Gastrocnemius medialis (tissue), 4 donors: ENCODE measurements around the gene LCN10. TPM values are rescaled to one million over a fixed set of nuclear protein-coding genes. Genes with fewer than 3 reads are reported as not detected.
A peak's percentile ranks its signal among the peaks of the same experiment; 100 is the strongest.
"Not testable (repeated sequence)": the region's sequence is repeated elsewhere in the genome, so short reads cannot be mapped to it uniquely, and the experiment has no call there.

Experiments
- ATAC-seq, 2 donors: fragments of 150-250 bp; one replicate each; pipeline ENCODE4 v1.9.1; 2016
- DNase-seq, 2 donors: peaks; one replicate each; pipeline ENCODE4 v3.0.0-alpha.2; 2019
- H3K27ac ChIP-seq, 4 donors: fragments of 200-600 bp; sonication (generic); 1 replicate in 1 of 4; 2 replicates in 3 of 4; pipeline ENCODE4 v1.5.1; 2016 to 2018; ENCODE audit warnings: mild to moderate bottlenecking in 2 of 4, moderate library complexity in 1 of 4
- H3K27me3 ChIP-seq, 3 donors: fragments of 200-600 bp; sonication (generic) in 2 of 3; 1 replicate in 1 of 3; 2 replicates in 2 of 3; pipeline versions ENCODE4 v1.5.1 to v1.6.0; 2016 to 2019; ENCODE audit warnings: mild to moderate bottlenecking in 1 of 3, moderate library complexity in 1 of 3
- H3K36me3 ChIP-seq, 2 donors: fragments of 200-600 bp; sonication (generic) in 1 of 2; one replicate each; pipeline ENCODE4 v1.5.1; 2017 to 2018
- H3K4me1 ChIP-seq, 2 donors: fragments of 200-600 bp; sonication (generic) in 1 of 2; one replicate each; pipeline ENCODE4 v1.5.1; 2016 to 2017; ENCODE audit warnings: mild to moderate bottlenecking in 2 of 2
- H3K4me3 ChIP-seq, 4 donors: fragments of 200-600 bp; sonication (generic) in 3 of 4; 1 replicate in 1 of 4; 2 replicates in 3 of 4; pipeline ENCODE4 v1.5.1; 2016 to 2019; ENCODE audit warnings: mild to moderate bottlenecking in 2 of 4
- H3K9me3 ChIP-seq, 3 donors: fragments of 200-600 bp; sonication (generic) in 2 of 3; 1 replicate in 1 of 3; 2 replicates in 2 of 3; pipeline ENCODE4 v1.5.1; 2016 to 2019
- POLR2A ChIP-seq, 2 donors: fragments of 450-650 bp; IDR thresholded peaks; one replicate each; pipeline ENCODE4 v1.6.1; 2017; ENCODE audit warnings: antibody characterized with exemption in 2 of 2, mild to moderate bottlenecking in 2 of 2, moderate library complexity in 2 of 2
- in situ Hi-C, 4 donors: fragments of 200-750 bp; cut with MboI; loops; one replicate each; pipeline versions ENCODE4 v1.15.0 to v1.8.0; 2017; ENCODE audit warnings: low sequenced_read_pairs in 4 of 4
- intact Hi-C: fragments of 100-400 bp; cut with DNase I; formaldehyde crosslinking; loops from one replicate; pipeline ENCODE4 v1.15.1; 2023; ENCODE audit warnings: low total_unique reads
- total RNA-seq, 4 donors: library from RNA; depleted of rRNA; stranded (reverse); fragments of >200 nt; gene quantifications; one replicate each; pipeline versions ENCODE4 v1.1.0 to v1.2.3, GENCODE V29; 2016
- TF ChIP-seq, protein P1 (sequence below), 5 experiments: fragments of 450-650 bp in 3 of 5; fragments of 200-600 bp in 2 of 5; sonication (generic) in 2 of 5; IDR thresholded peaks in 4 of 5; conservative IDR thresholded peaks in 1 of 5; 1 replicate in 4 of 5; 2 replicates in 1 of 5; pipeline ENCODE4 v1.5.1; 2016 to 2019; ENCODE audit warnings: antibody characterized with exemption in 5 of 5, mild to moderate bottlenecking in 3 of 5, moderate library complexity in 3 of 5

LCN10 gene
- total RNA-seq, 4 donors from 2014 or later = 0.61 to 4.7 (median 1.6) TPM

DNA sequence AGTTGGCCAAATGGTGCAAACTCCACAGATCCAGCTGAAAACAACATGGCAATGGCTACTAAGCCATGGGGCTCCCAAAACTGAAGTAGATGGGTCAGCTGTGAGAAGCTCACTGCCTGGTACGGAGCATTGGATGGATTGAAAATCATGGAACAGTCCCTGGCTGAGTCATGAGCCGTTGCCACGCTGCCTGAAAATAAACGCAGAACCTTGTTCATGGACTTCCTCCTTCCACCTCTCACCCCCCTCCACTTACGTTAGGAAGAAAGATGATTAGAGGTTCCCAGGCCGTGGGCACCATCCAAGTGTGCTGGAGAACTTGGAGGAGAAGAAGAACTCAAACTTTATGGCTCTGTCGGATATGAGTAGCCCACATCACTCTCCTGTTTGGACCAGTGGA, 37.2 kb downstream of the LCN10 start:
- in situ Hi-C loops (no loop called here), intact Hi-C loops (no loop called here)
- Histone ChIP-seq H3K4me1 (no peaks in the 10 kb centered on the region), H3K9me3 (no peaks in the 10 kb centered on the region), H3K27ac (no peak overlapping the region), H3K27me3 (peaks cover 5 to 13% (median 10%) of the 10 kb centered on the region in 3 donors), H3K36me3 (no peaks in the 10 kb centered on the region), H3K4me3 (no peak overlapping the region)
- TF ChIP-seq POLR2A (IDR thresholded peaks at IDR 0.05) = no peak
- TF ChIP-seq, protein P1, sequence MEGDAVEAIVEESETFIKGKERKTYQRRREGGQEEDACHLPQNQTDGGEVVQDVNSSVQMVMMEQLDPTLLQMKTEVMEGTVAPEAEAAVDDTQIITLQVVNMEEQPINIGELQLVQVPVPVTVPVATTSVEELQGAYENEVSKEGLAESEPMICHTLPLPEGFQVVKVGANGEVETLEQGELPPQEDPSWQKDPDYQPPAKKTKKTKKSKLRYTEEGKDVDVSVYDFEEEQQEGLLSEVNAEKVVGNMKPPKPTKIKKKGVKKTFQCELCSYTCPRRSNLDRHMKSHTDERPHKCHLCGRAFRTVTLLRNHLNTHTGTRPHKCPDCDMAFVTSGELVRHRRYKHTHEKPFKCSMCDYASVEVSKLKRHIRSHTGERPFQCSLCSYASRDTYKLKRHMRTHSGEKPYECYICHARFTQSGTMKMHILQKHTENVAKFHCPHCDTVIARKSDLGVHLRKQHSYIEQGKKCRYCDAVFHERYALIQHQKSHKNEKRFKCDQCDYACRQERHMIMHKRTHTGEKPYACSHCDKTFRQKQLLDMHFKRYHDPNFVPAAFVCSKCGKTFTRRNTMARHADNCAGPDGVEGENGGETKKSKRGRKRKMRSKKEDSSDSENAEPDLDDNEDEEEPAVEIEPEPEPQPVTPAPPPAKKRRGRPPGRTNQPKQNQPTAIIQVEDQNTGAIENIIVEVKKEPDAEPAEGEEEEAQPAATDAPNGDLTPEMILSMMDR (IDR thresholded peaks at IDR 0.05 in 4 of 5, conservative IDR thresholded peaks at IDR 0.05 in 1 of 5) = no peak
- ATAC-seq (no peak), DNase-seq (no peak)

DNA sequence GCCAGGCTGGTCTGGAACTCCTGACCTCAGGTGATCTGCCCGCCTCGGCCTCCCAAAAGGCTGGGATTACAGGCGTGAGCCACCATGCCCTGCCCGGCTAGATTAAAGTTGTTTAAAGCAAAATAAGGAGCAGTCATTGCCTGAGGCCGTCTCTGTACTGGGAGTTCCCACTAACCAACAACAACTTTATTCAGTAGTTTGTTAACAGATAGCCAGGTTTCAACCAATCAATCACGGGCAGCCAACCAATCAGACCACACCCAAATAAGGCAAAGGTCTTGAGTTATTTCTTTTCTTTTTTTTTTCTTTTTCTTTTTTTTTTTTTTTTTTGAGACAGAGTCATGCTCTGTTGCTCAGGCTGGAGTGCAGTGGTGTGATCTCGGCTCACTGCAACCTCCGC, 38.0 kb downstream of the LCN10 start:
- DNase-seq, intact Hi-C loops, in situ Hi-C loops: not testable (repeated sequence)

DNA sequence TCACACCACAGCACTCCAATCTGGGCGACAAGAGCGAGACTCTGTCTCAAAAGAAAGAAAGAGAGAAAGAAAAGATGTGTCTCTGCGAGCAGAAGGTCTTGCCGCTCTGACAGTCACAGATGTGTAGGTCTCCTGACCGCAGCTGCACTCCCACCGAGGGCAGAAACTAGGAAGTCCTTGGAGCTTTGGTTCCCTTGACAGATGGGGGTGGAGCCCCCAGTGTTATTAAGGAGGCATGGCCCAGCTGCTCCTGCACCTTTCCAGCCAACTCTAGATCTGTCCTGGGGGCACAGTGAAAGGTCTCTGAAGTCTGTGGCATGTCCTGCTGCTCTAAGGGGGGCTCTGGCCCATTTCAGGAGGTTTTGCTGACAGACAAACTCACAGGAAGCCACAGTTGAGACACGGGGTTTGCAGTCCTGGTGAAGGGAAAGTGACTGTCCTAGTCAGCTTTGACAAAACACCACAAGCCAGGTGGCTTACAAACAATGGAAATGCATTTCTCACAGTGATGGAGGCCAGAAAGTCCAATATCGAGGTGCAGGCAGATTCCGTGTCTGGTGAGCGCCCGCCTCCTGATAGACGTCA, 39.4 kb downstream of the LCN10 start:
- Histone ChIP-seq H3K27ac (no peak overlapping the region), H3K4me3 (no peak overlapping the region), H3K36me3 (no peaks in the 10 kb centered on the region), H3K4me1 (no peaks in the 10 kb centered on the region), H3K27me3 (peaks cover 16 to 25% (median 24%) of the 10 kb centered on the region in 3 donors), H3K9me3 (no peaks in the 10 kb centered on the region)
- no peak for ATAC-seq
- intact Hi-C loops = no loop called here
- in situ Hi-C loops = no loop called here
- no peak for TF ChIP-seq POLR2A (IDR thresholded peaks at IDR 0.05)
- TF ChIP-seq, protein P1 (IDR thresholded peaks at IDR 0.05 in 4 of 5, conservative IDR thresholded peaks at IDR 0.05 in 1 of 5) = no peak
- DNase-seq = no peak

More for the DNA sequence above, 38.0 kb downstream of the LCN10 start:
- not testable (repeated sequence) for H3K36me3 ChIP-seq, ATAC-seq, H3K4me1 ChIP-seq, H3K4me3 ChIP-seq, H3K27ac ChIP-seq, H3K9me3 ChIP-seq
- H3K27me3 ChIP-seq = peaks cover 13 to 22% (median 18%) of the 10 kb centered on the region in 3 donors

DNA sequence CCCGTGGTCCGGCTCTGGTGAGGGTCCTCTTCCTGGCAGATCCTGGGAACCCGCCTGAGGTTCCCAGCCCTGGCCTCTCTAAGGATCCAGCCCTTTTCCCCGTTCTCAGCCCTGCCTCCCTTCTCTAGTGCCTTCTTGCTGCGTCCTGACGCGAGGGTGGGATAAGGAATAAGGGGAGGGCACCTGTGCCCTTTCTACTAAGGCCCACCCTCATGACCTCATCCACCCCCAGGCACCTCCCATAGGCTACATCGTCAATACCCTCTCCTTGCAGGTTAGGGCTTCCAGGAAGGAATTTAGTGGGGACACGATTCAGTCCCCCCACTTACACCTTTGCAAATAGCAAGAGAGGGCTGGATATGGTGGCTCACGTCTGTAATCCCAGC, 41.1 kb downstream of the LCN10 start:
- no peak for ATAC-seq
- no peak for DNase-seq
- H3K36me3 ChIP-seq = no peaks in the 10 kb centered on the region
- no peaks in the 10 kb centered on the region for H3K4me1 ChIP-seq
- H3K9me3 ChIP-seq = no peaks in the 10 kb centered on the region
- in situ Hi-C loops = no loop called here
- peaks cover 16 to 25% (median 24%) of the 10 kb centered on the region in 3 donors for H3K27me3 ChIP-seq
- no peak overlapping the region for H3K4me3 ChIP-seq
- TF ChIP-seq, protein P1 (IDR thresholded peaks at IDR 0.05 in 4 of 5, conservative IDR thresholded peaks at IDR 0.05 in 1 of 5) = no peak
- no peak for TF ChIP-seq POLR2A (IDR thresholded peaks at IDR 0.05)
- intact Hi-C loops = no loop called here
- H3K27ac ChIP-seq = no peak overlapping the region

DNA sequence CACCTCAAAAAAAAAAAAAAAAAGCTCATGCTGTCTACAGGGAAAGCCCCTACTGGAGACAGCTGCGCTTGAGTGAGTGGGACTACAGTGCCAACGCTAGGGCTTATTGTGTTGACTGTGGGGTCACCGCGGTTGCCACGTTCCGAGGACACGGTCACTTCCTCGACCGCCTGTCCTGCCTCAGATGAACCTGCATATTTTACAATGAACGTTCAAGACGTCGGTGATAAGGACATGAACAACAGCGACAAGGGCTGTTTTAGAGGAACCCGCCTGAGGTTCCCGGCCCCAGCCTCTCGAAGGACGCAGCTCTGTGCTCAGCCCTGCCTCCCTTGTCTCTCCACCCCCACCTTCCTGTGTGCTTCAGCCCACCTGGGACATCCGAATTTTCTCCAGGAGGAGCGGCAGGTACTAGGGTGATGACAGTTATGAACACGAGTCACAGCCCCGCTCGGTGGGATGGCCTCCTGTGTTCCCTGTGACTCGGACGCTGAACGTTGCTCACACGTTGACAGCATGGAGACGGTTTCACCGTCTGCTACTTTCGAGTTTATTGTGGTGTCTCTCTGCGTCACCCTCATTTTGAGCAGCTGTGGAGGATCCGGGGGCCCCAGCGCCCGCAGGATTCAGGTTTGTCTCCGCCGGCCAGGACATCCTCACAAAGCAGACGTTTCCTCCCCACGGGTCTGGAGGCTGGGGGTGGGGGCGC, 41.6 kb downstream of the LCN10 start:
- H3K36me3 ChIP-seq = no peaks in the 10 kb centered on the region
- H3K9me3 ChIP-seq = no peaks in the 10 kb centered on the region
- in situ Hi-C loops = no loop called here
- no peaks in the 10 kb centered on the region for H3K4me1 ChIP-seq
- DNase-seq = no peak
- H3K4me3 ChIP-seq = no peak overlapping the region
- peaks cover 16 to 30% (median 24%) of the 10 kb centered on the region in 3 donors for H3K27me3 ChIP-seq
- TF ChIP-seq, protein P1 (IDR thresholded peaks at IDR 0.05 in 4 of 5, conservative IDR thresholded peaks at IDR 0.05 in 1 of 5) = no peak
- TF ChIP-seq POLR2A (IDR thresholded peaks at IDR 0.05) = no peak
- intact Hi-C loops = no loop called here
- no peak overlapping the region for H3K27ac ChIP-seq
- peak in 1 of 2 donors; percentile 43 for ATAC-seq
